IPS DF 19.7 (cell line): ENCODE results near the gene AQP6.

Experiments used
- DNase-seq: peaks from one replicate; pipeline ENCODE4 v3.0.0-alpha.2; 2013; ENCODE audit warnings: low read depth, low spot score

AQP6 gene

GRCh38 chr12:49972641-49973360 lies at the start of gene AQP6:
AQP6 (plus strand) TSS chr12:49972947; CDS start chr12:49973174, 227 bp downstream.
- DNase-seq: no peak

- no peak for DNase-seq
Measured at GRCh38 chr12:49923035-49923644, 49.6 kb upstream of the AQP6 start.

- DNase-seq: no peak
Measured at GRCh38 chr12:49923880-49924556, 48.7 kb upstream of the AQP6 start.

- DNase-seq: no peak
Measured at GRCh38 chr12:49924628-49925246, 48.0 kb upstream of the AQP6 start.

GRCh38 chr12:49925433-49926204 lies 47.1 kb upstream of the AQP6 start:
- no peak for DNase-seq

- DNase-seq: no peak
Measured at GRCh38 chr12:49928471-49928870, 44.3 kb upstream of the AQP6 start.

GRCh38 chr12:49929581-49929980 lies 43.2 kb upstream of the AQP6 start:
- DNase-seq: no peak

- no peak for DNase-seq
Measured at GRCh38 chr12:49930515-49931288, 42.0 kb upstream of the AQP6 start.

GRCh38 chr12:49932023-49932422 lies 40.7 kb upstream of the AQP6 start:
- DNase-seq: no peak

- no peak for DNase-seq
Measured at GRCh38 chr12:49932533-49933130, 40.1 kb upstream of the AQP6 start.

- no peak for DNase-seq
Measured at GRCh38 chr12:49933796-49934195, 39.0 kb upstream of the AQP6 start.

- DNase-seq: no peak
Measured at GRCh38 chr12:49934505-49934904, 38.2 kb upstream of the AQP6 start.

GRCh38 chr12:49936925-49937324 lies 35.8 kb upstream of the AQP6 start:
- no peak for DNase-seq

- no peak for DNase-seq
Measured at GRCh38 chr12:49937639-49938300, 35.0 kb upstream of the AQP6 start.

GRCh38 chr12:49939307-49939706 lies 33.4 kb upstream of the AQP6 start:
- no peak for DNase-seq

GRCh38 chr12:49939707-49940106 lies 33.0 kb upstream of the AQP6 start:
- no peak for DNase-seq

GRCh38 chr12:49941556-49942511 lies 30.9 kb upstream of the AQP6 start:
- no peak for DNase-seq

GRCh38 chr12:49942512-49942893 lies 30.2 kb upstream of the AQP6 start:
- no peak for DNase-seq
